IMR-90 (cell line): ENCODE measurements around the gene RUNDC3A.

Source experiments
- CHD1 ChIP-seq: IDR thresholded peaks from 2 replicates; pipeline ENCODE4 v1.6.1; 2012; ENCODE audit warnings: low read depth, low read length, improper control_type of control experiment
- TF ChIP-seq, protein P1 (sequence below): conservative IDR thresholded peaks from 2 replicates; pipeline ENCODE4 v1.5.1; 2012; ENCODE audit warnings: mild to moderate bottlenecking, low read depth, low read length, improper control_type of control experiment

DNA sequence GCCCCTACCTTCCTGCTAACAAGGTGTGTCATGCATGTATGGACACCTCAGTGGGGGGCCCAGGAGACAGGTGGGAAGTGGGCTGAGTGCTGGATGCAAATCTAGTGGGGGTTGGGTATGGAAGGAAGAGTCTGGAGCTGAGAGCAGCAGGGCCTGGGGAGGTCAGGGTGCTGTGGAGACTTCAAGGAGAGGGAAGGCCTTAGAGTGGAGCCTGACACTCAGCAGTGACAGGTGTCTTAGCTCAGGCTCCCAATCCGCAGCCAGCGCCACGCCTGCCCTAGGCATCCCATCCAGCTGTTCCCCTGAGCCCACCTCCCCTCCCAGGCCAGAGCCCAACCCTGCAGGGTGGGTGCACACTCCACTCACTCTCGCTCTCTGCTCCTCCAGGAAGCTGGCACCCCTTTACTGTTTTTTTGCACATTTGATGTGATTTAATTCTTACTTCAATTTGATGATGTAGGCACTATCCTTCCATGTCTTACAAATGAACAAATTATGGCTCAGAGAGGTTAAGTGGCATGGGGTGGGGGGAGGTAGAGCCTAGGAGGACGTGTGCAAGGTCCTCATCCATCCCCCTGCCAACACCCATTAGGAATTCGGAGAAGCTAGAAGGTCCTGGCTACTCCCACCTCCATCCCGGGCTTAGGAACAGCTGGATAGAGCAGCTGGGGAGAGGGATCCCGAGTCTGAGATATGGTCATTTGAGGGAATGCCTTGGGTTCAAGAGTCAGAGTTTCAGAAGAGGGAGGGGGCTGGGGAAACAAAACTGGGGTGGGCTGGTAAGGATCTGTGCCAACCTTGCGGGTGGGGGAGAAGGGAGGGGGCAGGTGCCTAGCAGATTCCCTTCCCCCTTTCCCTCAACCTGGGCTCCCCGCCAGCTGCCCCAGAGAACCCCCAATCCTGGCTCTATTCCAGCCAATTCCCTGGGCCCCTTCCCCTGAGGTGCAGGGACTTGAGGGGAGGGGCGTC, 53.2 kb downstream of the RUNDC3A start:
- TF ChIP-seq, protein P1, sequence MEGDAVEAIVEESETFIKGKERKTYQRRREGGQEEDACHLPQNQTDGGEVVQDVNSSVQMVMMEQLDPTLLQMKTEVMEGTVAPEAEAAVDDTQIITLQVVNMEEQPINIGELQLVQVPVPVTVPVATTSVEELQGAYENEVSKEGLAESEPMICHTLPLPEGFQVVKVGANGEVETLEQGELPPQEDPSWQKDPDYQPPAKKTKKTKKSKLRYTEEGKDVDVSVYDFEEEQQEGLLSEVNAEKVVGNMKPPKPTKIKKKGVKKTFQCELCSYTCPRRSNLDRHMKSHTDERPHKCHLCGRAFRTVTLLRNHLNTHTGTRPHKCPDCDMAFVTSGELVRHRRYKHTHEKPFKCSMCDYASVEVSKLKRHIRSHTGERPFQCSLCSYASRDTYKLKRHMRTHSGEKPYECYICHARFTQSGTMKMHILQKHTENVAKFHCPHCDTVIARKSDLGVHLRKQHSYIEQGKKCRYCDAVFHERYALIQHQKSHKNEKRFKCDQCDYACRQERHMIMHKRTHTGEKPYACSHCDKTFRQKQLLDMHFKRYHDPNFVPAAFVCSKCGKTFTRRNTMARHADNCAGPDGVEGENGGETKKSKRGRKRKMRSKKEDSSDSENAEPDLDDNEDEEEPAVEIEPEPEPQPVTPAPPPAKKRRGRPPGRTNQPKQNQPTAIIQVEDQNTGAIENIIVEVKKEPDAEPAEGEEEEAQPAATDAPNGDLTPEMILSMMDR: no peak
- no peak for TF ChIP-seq CHD1
